IMR-90 (cell line): Measurements from ENCODE around the gene PDRG1. TPM values are rescaled to one million over a fixed set of nuclear protein-coding genes. Genes with fewer than 3 reads are reported as not detected.

Experiments
- ATAC-seq: fragments of 200-7000 bp; cut with Tn5 transposase; 2 replicates; pipeline ENCODE4 v1.9.1; 2020; ENCODE audit warnings: low read depth, mild to moderate bottlenecking, moderate library complexity
- BruUV-seq: library from RNA; stranded (reverse); fragments of 400-500 nt; replicated peaks from 2 replicates; lab custom pipeline; 2021; lab: Mats Ljungman, UMichigan
- CTCF ChIA-PET: fragments of 300-600 bp; formaldehyde crosslinking; extraction: SDS; loops from one replicate; lab custom pipeline; 2021; ENCODE audit warnings: antibody characterized with exemption; lab: Yijun Ruan, JAX
- POLR2A ChIA-PET: fragments of 300-600 bp; sonication (Branson Sonifier 250); formaldehyde crosslinking; loops from one replicate; lab custom pipeline; 2022; ENCODE audit warnings: antibody characterized with exemption; ENCODE audit not compliant: unreplicated experiment; lab: Charles Lee
- DNase-seq: peaks from one replicate; pipeline ENCODE4 v3.0.0; 2013
- H2AFZ ChIP-seq: replicated peaks from 2 replicates; pipeline ENCODE3; 2013; ENCODE audit warnings: low read length, mild to moderate bottlenecking; ENCODE audit not compliant: poor library complexity
- H2AK5ac ChIP-seq: 2 replicates; pipeline ENCODE4 v1.6.1; 2013; ENCODE audit warnings: low read depth, low read length, inconsistent platforms
- H2AK9ac ChIP-seq: replicated peaks from 2 replicates; pipeline ENCODE3; 2013; ENCODE audit warnings: mild to moderate bottlenecking, low read depth, low read length, moderate library complexity; ENCODE audit not compliant: poor library complexity
- H2BK120ac ChIP-seq: 2 replicates; pipeline ENCODE4 v1.6.1; 2013; ENCODE audit warnings: low read depth, low read length, inconsistent platforms
- H2BK15ac ChIP-seq: 3 replicates; pipeline ENCODE4 v1.6.1; 2013; ENCODE audit warnings: low read depth, low read length, inconsistent platforms
- H2BK20ac ChIP-seq: 2 replicates; pipeline ENCODE4 v1.6.1; 2013; ENCODE audit warnings: low read depth, mild to moderate bottlenecking, inconsistent platforms, low read length, moderate library complexity
- H2BK5ac ChIP-seq: 2 replicates; pipeline ENCODE4 v1.6.1; 2013; ENCODE audit warnings: mild to moderate bottlenecking, low read depth, low read length, inconsistent platforms; ENCODE audit not compliant: poor library complexity, severe bottlenecking
- H3K14ac ChIP-seq: replicated peaks from 2 replicates; pipeline ENCODE4 v1.6.1; 2013; ENCODE audit warnings: low read depth, low read length, inconsistent platforms
- H3K18ac ChIP-seq: 2 replicates; pipeline ENCODE4 v1.6.1; 2013; ENCODE audit warnings: low read depth, low read length, control low read depth
- H3K23ac ChIP-seq: 2 replicates; pipeline ENCODE4 v1.6.1; 2013; ENCODE audit warnings: low read depth, low read length, inconsistent platforms
- H3K27ac ChIP-seq: 2 replicates; pipeline ENCODE4 v1.5.1; 2013; ENCODE audit warnings: mild to moderate bottlenecking, control low read depth, low read length; ENCODE audit not compliant: insufficient read depth
- H3K27me3 ChIP-seq: 2 replicates; pipeline ENCODE4 v1.6.1; 2013; ENCODE audit warnings: low read length; ENCODE audit not compliant: control insufficient read depth, insufficient read depth
- H3K36me3 ChIP-seq: 2 replicates; pipeline ENCODE4 v1.6.1; 2013; ENCODE audit warnings: low read length, mixed read lengths; ENCODE audit not compliant: control insufficient read depth, insufficient read depth
- H3K4ac ChIP-seq: 2 replicates; pipeline ENCODE4 v1.6.1; 2013; ENCODE audit warnings: low read depth, low read length, inconsistent platforms
- H3K4me1 ChIP-seq: 2 replicates; pipeline ENCODE4 v1.6.1; 2013; ENCODE audit warnings: low read length, mixed read lengths; ENCODE audit not compliant: control insufficient read depth, insufficient read depth
- H3K4me2 ChIP-seq: 2 replicates; pipeline ENCODE4 v1.6.1; 2013; ENCODE audit warnings: low read depth, mild to moderate bottlenecking, control low read depth, low read length, moderate library complexity
- H3K4me3 ChIP-seq: 2 replicates; pipeline ENCODE4 v1.5.1; 2013; ENCODE audit warnings: low read depth, mild to moderate bottlenecking, control low read depth, low read length, moderate library complexity; ENCODE audit not compliant: insufficient read depth
- H3K56ac ChIP-seq: 2 replicates; pipeline ENCODE4 v1.6.1; 2013; ENCODE audit warnings: low read length, inconsistent platforms; ENCODE audit not compliant: insufficient read depth; ENCODE audit errors: extremely low read depth
- H3K79me1 ChIP-seq, 2 experiments: 2 replicates each; pipeline ENCODE4 v1.6.1; 2013; ENCODE audit warnings: low read length in 2 of 2, inconsistent platforms in 1 of 2, low read depth in 1 of 2
- H3K9ac ChIP-seq: 2 replicates; pipeline ENCODE4 v1.6.1; 2013; ENCODE audit warnings: low read depth, low read length, control low read depth
- H3K9me1 ChIP-seq: 2 replicates; pipeline ENCODE4 v1.6.1; 2013; ENCODE audit warnings: low read length, inconsistent platforms; ENCODE audit not compliant: insufficient read depth
- H3K9me3 ChIP-seq: 2 replicates; pipeline ENCODE4 v1.6.1; 2013; ENCODE audit warnings: low read length; ENCODE audit not compliant: control insufficient read depth, insufficient read depth
- H4K20me1 ChIP-seq: 2 replicates; pipeline ENCODE4 v1.6.1; 2013; ENCODE audit warnings: low read length, inconsistent platforms; ENCODE audit not compliant: insufficient read depth
- H4K5ac ChIP-seq: 2 replicates; pipeline ENCODE4 v1.6.1; 2013; ENCODE audit warnings: mild to moderate bottlenecking, low read depth, low read length, control low read depth
- H4K8ac ChIP-seq, 2 experiments: 2 replicates each; pipeline ENCODE4 v1.6.1; 2013; ENCODE audit warnings: low read depth in 2 of 2, low read length in 2 of 2, control low read depth in 1 of 2, inconsistent platforms in 1 of 2
- H4K91ac ChIP-seq: 2 replicates; pipeline ENCODE4 v1.6.1; 2013; ENCODE audit warnings: low read depth, low read length, inconsistent platforms; ENCODE audit not compliant: insufficient read depth
- BHLHE40 ChIP-seq: fragments of 150-350 bp; IDR thresholded peaks from 2 replicates; pipeline ENCODE4 v1.6.1; 2016; ENCODE audit warnings: mild to moderate bottlenecking, low read depth, low read length
- CEBPB ChIP-seq: IDR thresholded peaks from 2 replicates; pipeline ENCODE4 v1.6.1; 2012; ENCODE audit warnings: low read depth, low read length, improper control_type of control experiment
- CHD1 ChIP-seq: IDR thresholded peaks from 2 replicates; pipeline ENCODE4 v1.6.1; 2012; ENCODE audit warnings: low read depth, low read length, improper control_type of control experiment
- FOS ChIP-seq: fragments of 150-350 bp; IDR thresholded peaks from 2 replicates; pipeline ENCODE4 v1.6.1; 2016; ENCODE audit warnings: low read depth, low read length
- MAFK ChIP-seq: IDR thresholded peaks from 2 replicates; pipeline ENCODE4 v1.6.1; 2012; ENCODE audit warnings: low read depth, low read length, improper control_type of control experiment
- MAZ ChIP-seq: IDR thresholded peaks from 2 replicates; pipeline ENCODE4 v1.6.1; 2012; ENCODE audit warnings: low read depth, mild to moderate bottlenecking, low read length, improper control_type of control experiment, moderate library complexity, borderline replicate concordance
- MXI1 ChIP-seq: IDR thresholded peaks from 2 replicates; pipeline ENCODE4 v1.6.1; 2012; ENCODE audit warnings: low read depth, mild to moderate bottlenecking, low read length, moderate library complexity, borderline replicate concordance
- NFE2L2 ChIP-seq: fragments of 150-350 bp; IDR thresholded peaks from 2 replicates; pipeline ENCODE4 v1.6.1; 2016; ENCODE audit warnings: low read depth, mild to moderate bottlenecking, low read length
- POLR2A ChIP-seq: IDR thresholded peaks from 2 replicates; pipeline ENCODE4 v1.6.1; 2012; ENCODE audit warnings: mild to moderate bottlenecking, low read depth, low read length
- RAD21 ChIP-seq: IDR thresholded peaks from 2 replicates; pipeline ENCODE4 v1.6.1; 2012; ENCODE audit warnings: low read length, improper control_type of control experiment
- RCOR1 ChIP-seq: IDR thresholded peaks from 2 replicates; pipeline ENCODE4 v1.6.1; 2012; ENCODE audit warnings: mild to moderate bottlenecking, low read length, improper control_type of control experiment; ENCODE audit not compliant: insufficient replicate concordance
- RFX5 ChIP-seq: IDR thresholded peaks from 2 replicates; pipeline ENCODE4 v1.8.0; 2012; ENCODE audit warnings: low read depth, mild to moderate bottlenecking, low read length, moderate library complexity
- SMC3 ChIP-seq: fragments of 150-350 bp; IDR thresholded peaks from 2 replicates; pipeline ENCODE4 v1.6.1; 2016; ENCODE audit warnings: low read depth, mild to moderate bottlenecking, antibody characterized with exemption, low read length, moderate library complexity
- WGBS, 2 experiments: methylation state at CpG; one replicate each; pipeline versions ENCODE4 v1.1.5 to v1.1.7; 2013; ENCODE audit warnings: missing lambda C conversion rate in 2 of 2; ENCODE audit not compliant: insufficient read length in 1 of 2; ENCODE audit errors: extremely low coverage in 2 of 2; 5-methylcytosine and 5-hydroxymethylcytosine counted together
- dilution Hi-C: fragments of 300-500 bp; cut with HindIII; formaldehyde crosslinking; loops from one replicate; pipeline ENCODE4 v1.14.3; 2018; ENCODE audit warnings: low sequenced_read_pairs; ENCODE audit not compliant: unreplicated experiment
- in situ Hi-C: fragments of 300-500 bp; cut with MboI; formaldehyde crosslinking; loops from 3 replicates; pipeline ENCODE4 v1.14.3; 2019; ENCODE audit warnings: low sequenced_read_pairs, inconsistent platforms, mixed read lengths
- intact Hi-C: fragments of 100-400 bp; cut with micrococcal nuclease; formaldehyde crosslinking; loops from 2 replicates; pipeline ENCODE4 v1.10.0; 2022
- polyA plus RNA-seq, 3 experiments: library from polyadenylated mRNA; depleted of rRNA; stranded (reverse); fragments of >200 nt; gene quantifications; 2 replicates each; pipeline ENCODE4 v1.2.3, GENCODE V29; 2012; ENCODE audit warnings: low replicate concordance in 1 of 3
- total RNA-seq: library from RNA; depleted of rRNA; stranded (reverse); fragments of >200 nt; gene quantifications from 2 replicates; pipeline ENCODE4 v1.2.3, GENCODE V29; 2012
- TF ChIP-seq, protein P1 (sequence below): fragments of 150-350 bp; IDR thresholded peaks from 2 replicates; pipeline ENCODE4 v1.6.1; 2017; ENCODE audit warnings: mild to moderate bottlenecking, antibody characterized with exemption, low read length, low read depth
- TF ChIP-seq, protein P2 (sequence below): fragments of 150-350 bp; IDR thresholded peaks from 2 replicates; pipeline ENCODE4 v1.6.1; 2016; ENCODE audit warnings: low read depth, mild to moderate bottlenecking, low read length, moderate library complexity, borderline replicate concordance
- TF ChIP-seq, protein P3 (sequence below): conservative IDR thresholded peaks from 2 replicates; pipeline ENCODE4 v1.5.1; 2012; ENCODE audit warnings: mild to moderate bottlenecking, low read depth, low read length, improper control_type of control experiment

PDRG1 gene
- total and polyA plus RNA-seq, 2 of the 4 experiments (the other 2 are of a cell fraction): 5.0 to 15.7 TPM

DNA sequence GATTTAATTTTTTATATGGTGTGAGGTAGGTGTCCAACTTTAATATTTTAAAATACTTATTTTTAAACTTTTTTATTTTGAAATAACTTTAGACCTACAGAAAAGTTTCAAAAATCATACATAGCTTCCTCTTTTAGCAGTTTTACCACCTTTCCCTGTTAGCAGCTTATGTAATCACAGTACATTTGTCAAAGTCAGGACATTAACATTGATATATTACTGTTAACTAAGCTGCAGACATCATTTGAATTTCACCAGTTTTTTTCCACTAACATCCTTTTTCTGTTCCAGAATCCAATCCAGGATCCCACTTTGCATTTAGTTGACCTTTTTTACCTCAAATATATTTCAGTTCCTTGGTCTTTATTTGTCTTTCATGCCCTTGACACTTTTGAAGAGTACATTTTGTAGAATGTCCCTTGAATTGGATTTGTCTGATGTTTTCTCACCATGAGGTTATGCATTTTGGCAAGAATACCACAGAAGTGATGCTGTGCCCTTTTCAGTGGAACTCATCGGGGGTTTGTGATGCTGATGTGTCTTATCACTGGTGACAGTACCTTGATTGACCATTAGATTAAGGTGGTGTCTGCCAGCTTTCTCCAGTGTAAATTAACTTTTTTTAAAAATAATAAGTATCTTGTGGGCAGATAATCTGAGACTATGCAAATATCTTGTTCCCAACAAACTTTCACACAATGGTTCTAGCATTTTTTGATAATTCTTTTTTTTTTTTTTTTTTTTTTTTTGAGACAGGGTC is 48.0 kb downstream of the PDRG1 start:
- no peaks in the 10 kb centered on the region for H3K79me1 ChIP-seq
- H3K9me3 ChIP-seq: no peaks in the 10 kb centered on the region
- ChIA-PET CTCF (no interaction called here), POLR2A (no interaction called here)
- no peaks in the 10 kb centered on the region; the same call in 1 of the 2 replicates for H3K9me1 ChIP-seq
- no peaks in the 10 kb centered on the region for H3K36me3 ChIP-seq
- no peak overlapping the region for H2AFZ ChIP-seq
- TF ChIP-seq CHD1 (no peak), NFE2L2 (no peak), RFX5 (no peak), MXI1 (no peak), RCOR1 (no peak), BHLHE40 (no peak), POLR2A (no peak), MAZ (no peak), CEBPB (no peak), FOS (no peak), SMC3 (no peak), MAFK (no peak), RAD21 (no peak)
- TF ChIP-seq, protein P1, sequence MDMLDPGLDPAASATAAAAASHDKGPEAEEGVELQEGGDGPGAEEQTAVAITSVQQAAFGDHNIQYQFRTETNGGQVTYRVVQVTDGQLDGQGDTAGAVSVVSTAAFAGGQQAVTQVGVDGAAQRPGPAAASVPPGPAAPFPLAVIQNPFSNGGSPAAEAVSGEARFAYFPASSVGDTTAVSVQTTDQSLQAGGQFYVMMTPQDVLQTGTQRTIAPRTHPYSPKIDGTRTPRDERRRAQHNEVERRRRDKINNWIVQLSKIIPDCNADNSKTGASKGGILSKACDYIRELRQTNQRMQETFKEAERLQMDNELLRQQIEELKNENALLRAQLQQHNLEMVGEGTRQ: no peak
- TF ChIP-seq, protein P2, sequence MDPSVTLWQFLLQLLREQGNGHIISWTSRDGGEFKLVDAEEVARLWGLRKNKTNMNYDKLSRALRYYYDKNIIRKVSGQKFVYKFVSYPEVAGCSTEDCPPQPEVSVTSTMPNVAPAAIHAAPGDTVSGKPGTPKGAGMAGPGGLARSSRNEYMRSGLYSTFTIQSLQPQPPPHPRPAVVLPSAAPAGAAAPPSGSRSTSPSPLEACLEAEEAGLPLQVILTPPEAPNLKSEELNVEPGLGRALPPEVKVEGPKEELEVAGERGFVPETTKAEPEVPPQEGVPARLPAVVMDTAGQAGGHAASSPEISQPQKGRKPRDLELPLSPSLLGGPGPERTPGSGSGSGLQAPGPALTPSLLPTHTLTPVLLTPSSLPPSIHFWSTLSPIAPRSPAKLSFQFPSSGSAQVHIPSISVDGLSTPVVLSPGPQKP: no peak
- TF ChIP-seq, protein P3, sequence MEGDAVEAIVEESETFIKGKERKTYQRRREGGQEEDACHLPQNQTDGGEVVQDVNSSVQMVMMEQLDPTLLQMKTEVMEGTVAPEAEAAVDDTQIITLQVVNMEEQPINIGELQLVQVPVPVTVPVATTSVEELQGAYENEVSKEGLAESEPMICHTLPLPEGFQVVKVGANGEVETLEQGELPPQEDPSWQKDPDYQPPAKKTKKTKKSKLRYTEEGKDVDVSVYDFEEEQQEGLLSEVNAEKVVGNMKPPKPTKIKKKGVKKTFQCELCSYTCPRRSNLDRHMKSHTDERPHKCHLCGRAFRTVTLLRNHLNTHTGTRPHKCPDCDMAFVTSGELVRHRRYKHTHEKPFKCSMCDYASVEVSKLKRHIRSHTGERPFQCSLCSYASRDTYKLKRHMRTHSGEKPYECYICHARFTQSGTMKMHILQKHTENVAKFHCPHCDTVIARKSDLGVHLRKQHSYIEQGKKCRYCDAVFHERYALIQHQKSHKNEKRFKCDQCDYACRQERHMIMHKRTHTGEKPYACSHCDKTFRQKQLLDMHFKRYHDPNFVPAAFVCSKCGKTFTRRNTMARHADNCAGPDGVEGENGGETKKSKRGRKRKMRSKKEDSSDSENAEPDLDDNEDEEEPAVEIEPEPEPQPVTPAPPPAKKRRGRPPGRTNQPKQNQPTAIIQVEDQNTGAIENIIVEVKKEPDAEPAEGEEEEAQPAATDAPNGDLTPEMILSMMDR: no peak
- in situ Hi-C loops (no loop called here), intact Hi-C loops (no loop called here), dilution Hi-C loops (no loop called here)
- ATAC-seq (no peak), DNase-seq (no peak)
- no peak overlapping the region for H3K23ac ChIP-seq
- no peaks in the 10 kb centered on the region for H3K4me1 ChIP-seq
- H4K8ac ChIP-seq: no peak overlapping the region
- H2AK9ac ChIP-seq: no peak overlapping the region
- peaks cover 15% of the 10 kb centered on the region for H3K27me3 ChIP-seq
- H3K9ac ChIP-seq: no peak overlapping the region
- no peak overlapping the region for H3K4ac ChIP-seq
- no peak overlapping the region for H3K56ac ChIP-seq
- WGBS, 2 experiments: no CpG with 5 or more reads among the region's 1 CpG
- H3K18ac ChIP-seq: no peak overlapping the region
- BruUV-seq: no TSS peak
- no peak overlapping the region for H4K91ac ChIP-seq
- no peak overlapping the region for H3K14ac ChIP-seq
- H4K20me1 ChIP-seq: no peaks in the 10 kb centered on the region
- H2BK20ac ChIP-seq: no peak overlapping the region
- H2BK5ac ChIP-seq: no peak overlapping the region
- no peak overlapping the region for H2AK5ac ChIP-seq
- H4K5ac ChIP-seq: no peak overlapping the region
- H3K27ac ChIP-seq: no peak overlapping the region
- no peak overlapping the region for H2BK15ac ChIP-seq
- no peak overlapping the region for H2BK120ac ChIP-seq
- H3K4me2 ChIP-seq: no peak overlapping the region
- no peak overlapping the region for H3K4me3 ChIP-seq
